ENCODE data around the gene TSPAN12.

DNA sequence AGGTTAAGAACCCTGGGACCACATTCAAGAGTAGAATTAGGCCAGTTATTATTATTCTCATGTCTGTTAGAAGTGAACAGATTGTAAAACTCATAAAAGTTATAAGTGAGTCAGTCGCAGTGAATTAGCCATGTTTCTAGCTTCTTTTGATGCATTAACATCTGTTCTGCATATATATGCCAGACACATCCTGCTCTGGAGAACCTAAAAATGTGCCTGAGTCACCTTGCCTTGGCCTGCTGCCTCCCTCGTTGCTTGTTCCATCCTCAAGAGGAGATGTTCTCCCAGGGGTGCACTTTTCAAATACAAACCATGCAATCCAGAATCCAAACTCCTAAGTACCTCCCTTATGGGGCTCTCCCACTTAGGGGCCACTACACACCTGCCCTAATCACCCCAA lies 14.8 kb downstream of the TSPAN12 start:
- TF ChIP-seq, protein P1, sequence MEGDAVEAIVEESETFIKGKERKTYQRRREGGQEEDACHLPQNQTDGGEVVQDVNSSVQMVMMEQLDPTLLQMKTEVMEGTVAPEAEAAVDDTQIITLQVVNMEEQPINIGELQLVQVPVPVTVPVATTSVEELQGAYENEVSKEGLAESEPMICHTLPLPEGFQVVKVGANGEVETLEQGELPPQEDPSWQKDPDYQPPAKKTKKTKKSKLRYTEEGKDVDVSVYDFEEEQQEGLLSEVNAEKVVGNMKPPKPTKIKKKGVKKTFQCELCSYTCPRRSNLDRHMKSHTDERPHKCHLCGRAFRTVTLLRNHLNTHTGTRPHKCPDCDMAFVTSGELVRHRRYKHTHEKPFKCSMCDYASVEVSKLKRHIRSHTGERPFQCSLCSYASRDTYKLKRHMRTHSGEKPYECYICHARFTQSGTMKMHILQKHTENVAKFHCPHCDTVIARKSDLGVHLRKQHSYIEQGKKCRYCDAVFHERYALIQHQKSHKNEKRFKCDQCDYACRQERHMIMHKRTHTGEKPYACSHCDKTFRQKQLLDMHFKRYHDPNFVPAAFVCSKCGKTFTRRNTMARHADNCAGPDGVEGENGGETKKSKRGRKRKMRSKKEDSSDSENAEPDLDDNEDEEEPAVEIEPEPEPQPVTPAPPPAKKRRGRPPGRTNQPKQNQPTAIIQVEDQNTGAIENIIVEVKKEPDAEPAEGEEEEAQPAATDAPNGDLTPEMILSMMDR (IDR thresholded peaks at IDR 0.05; ENCODE audit: extremely low read depth in 1 of 2, insufficient read depth in 1 of 2, low read depth in 1 of 2, low read length in 2 of 2): no peak
- TF ChIP-seq, protein P2, sequence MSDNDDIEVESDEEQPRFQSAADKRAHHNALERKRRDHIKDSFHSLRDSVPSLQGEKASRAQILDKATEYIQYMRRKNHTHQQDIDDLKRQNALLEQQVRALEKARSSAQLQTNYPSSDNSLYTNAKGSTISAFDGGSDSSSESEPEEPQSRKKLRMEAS (IDR thresholded peaks at IDR 0.05; ENCODE audit: insufficient read depth, insufficient read length): no peak

All from endothelial cell of umbilical vein (primary cell).